B cell (primary cell): ENCODE measurements around the gene IL31RA. TPM values are rescaled to one million over a fixed set of nuclear protein-coding genes. Genes with fewer than 3 reads are reported as not detected.

ENCODE experiments used
- ATAC-seq: fragments of 200-7000 bp; cut with Tn5 transposase; one replicate; pipeline ENCODE4 v1.10.0; 2021; ENCODE audit warnings: low read depth, mild to moderate bottlenecking, moderate number of reproducible peaks, moderate library complexity
- CTCF ChIA-PET: fragments of 350-600 bp; sonication (Branson Sonifier 250); formaldehyde crosslinking; loops from one replicate; lab custom pipeline; 2021; ENCODE audit warnings: antibody characterized with exemption, inconsistent platforms; lab: Charles Lee
- POLR2A ChIA-PET: fragments of 350-600 bp; sonication (Branson Sonifier 250); formaldehyde crosslinking; loops from one replicate; lab custom pipeline; 2021; ENCODE audit warnings: antibody characterized with exemption; lab: Charles Lee
- DNase-seq: peaks from one replicate; pipeline ENCODE4 v3.0.0; 2013
- H2AFZ ChIP-seq: 2 replicates; pipeline ENCODE4 v1.6.1; 2012; ENCODE audit warnings: mild to moderate bottlenecking, low read depth, low read length; ENCODE audit not compliant: insufficient read depth, poor library complexity, severe bottlenecking
- H3K27ac ChIP-seq, 2 donors: 1 replicate in 1 of 2; 2 replicates in 1 of 2; pipeline ENCODE4 v1.5.1; 2012 to 2013; ENCODE audit warnings: low read length in 2 of 2, mild to moderate bottlenecking in 2 of 2, moderate library complexity in 1 of 2
- H3K27me3 ChIP-seq, 4 experiments: fragments of 200-600 bp in 1 of 4; sonication (generic) in 1 of 4; replicated peaks in 1 of 4; 1 replicate in 2 of 4; 2 replicates in 2 of 4; pipeline versions ENCODE4 v1.6.1 to v1.7.0; 2013 to 2016; ENCODE audit warnings: low read length in 3 of 4, mild to moderate bottlenecking in 2 of 4, mixed read lengths in 1 of 4, moderate library complexity in 1 of 4; ENCODE audit not compliant: insufficient read depth in 4 of 4, control insufficient read depth in 3 of 4; ENCODE audit errors: control extremely low read depth in 1 of 4
- H3K36me3 ChIP-seq, 2 experiments: replicated peaks in 1 of 2; 1 replicate in 1 of 2; 2 replicates in 1 of 2; pipeline versions ENCODE4 v1.6.1 to v1.7.1; 2013; ENCODE audit warnings: low read length in 1 of 2; ENCODE audit not compliant: insufficient read depth in 2 of 2, control insufficient read depth in 1 of 2; ENCODE audit errors: control extremely low read depth in 1 of 2, extremely low read depth in 1 of 2
- H3K4me1 ChIP-seq, 2 donors: fragments of 200-600 bp in 1 of 2; sonication (generic) in 1 of 2; 1 replicate in 1 of 2; 2 replicates in 1 of 2; pipeline versions ENCODE4 v1.5.1 to v1.6.1; 2013 to 2017; ENCODE audit warnings: low read length in 2 of 2; ENCODE audit not compliant: control insufficient read depth in 2 of 2, insufficient read depth in 2 of 2
- H3K4me2 ChIP-seq: replicated peaks from 2 replicates; pipeline ENCODE3; 2012; ENCODE audit warnings: mild to moderate bottlenecking, low read depth, low read length; ENCODE audit not compliant: poor library complexity, severe bottlenecking
- H3K4me3 ChIP-seq, 5 experiments: fragments of 200-600 bp in 1 of 5; sonication (generic) in 1 of 5; 1 replicate in 3 of 5; 2 replicates in 2 of 5; pipeline versions ENCODE4 v1.5.1 to v1.7.0; 2011 to 2016; ENCODE audit warnings: low read length in 4 of 5, mild to moderate bottlenecking in 4 of 5, low read depth in 2 of 5, control low read depth in 1 of 5, moderate library complexity in 1 of 5; ENCODE audit not compliant: insufficient read depth in 1 of 5; ENCODE audit errors: control extremely low read depth in 1 of 5, extremely low read depth in 1 of 5
- H3K79me2 ChIP-seq: fragments of 200-600 bp; sonication (generic); one replicate; pipeline ENCODE4 v1.6.0; 2016; ENCODE audit warnings: low read length; ENCODE audit not compliant: control insufficient read depth, insufficient read depth
- H3K9ac ChIP-seq: fragments of 200-600 bp; sonication (generic); 2 replicates; pipeline ENCODE4 v1.6.1; 2017; ENCODE audit warnings: mild to moderate bottlenecking, low read length, moderate library complexity
- H3K9me3 ChIP-seq, 3 donors: one replicate each; pipeline versions ENCODE4 v1.6.1 to v1.7.1; 2013; ENCODE audit warnings: low read length in 2 of 3; ENCODE audit not compliant: control insufficient read depth in 2 of 3, insufficient read depth in 1 of 3; ENCODE audit errors: control extremely low read depth in 1 of 3
- H4K20me1 ChIP-seq: 2 replicates; pipeline ENCODE4 v1.6.0; 2012; ENCODE audit warnings: mild to moderate bottlenecking, low read length; ENCODE audit not compliant: insufficient read depth, control insufficient read depth, poor library complexity, severe bottlenecking
- H3K27ac Mint-ChIP-seq: one replicate; pipeline ENCODE4 v1.8.0; 2021; ENCODE audit warnings: mixed read lengths
- H3K27me3 Mint-ChIP-seq: one replicate; pipeline ENCODE4 v1.8.0; 2021; ENCODE audit warnings: mixed read lengths
- H3K4me1 Mint-ChIP-seq: one replicate; pipeline ENCODE4 v1.8.0; 2021; ENCODE audit warnings: mixed read lengths
- H3K4me3 Mint-ChIP-seq: one replicate; pipeline ENCODE4 v1.8.0; 2021; ENCODE audit warnings: mixed read lengths
- H3K9me3 Mint-ChIP-seq: one replicate; pipeline ENCODE4 v1.8.0; 2022; ENCODE audit warnings: mixed read lengths; ENCODE audit not compliant: insufficient read depth
- CTCF ChIP-seq: fragments of 200-600 bp; IDR thresholded peaks from one replicate; pipeline ENCODE4 v1.8.0; 2022; ENCODE audit warnings: antibody characterized with exemption, mild to moderate bottlenecking
- EZH2 ChIP-seq: IDR thresholded peaks from 2 replicates; pipeline ENCODE4 v1.6.1; 2012; ENCODE audit warnings: borderline replicate concordance, low read depth, mild to moderate bottlenecking, moderate library complexity, low read length; ENCODE audit not compliant: insufficient read depth, poor library complexity, severe bottlenecking
- WGBS: methylation state at CpG from one replicate; pipeline ENCODE4 v1.1.5; 2013; ENCODE audit warnings: missing lambda C conversion rate; ENCODE audit not compliant: insufficient coverage; 5-methylcytosine and 5-hydroxymethylcytosine counted together
- intact Hi-C: fragments of 100-400 bp; cut with micrococcal nuclease; formaldehyde crosslinking; loops from one replicate; pipeline ENCODE4 v1.10.0; 2022
- polyA plus RNA-seq: library from polyadenylated mRNA; depleted of rRNA; stranded (reverse); fragments of >200 nt; gene quantifications from 2 replicates; pipeline ENCODE4 v1.2.3, GENCODE V29; 2012
- total RNA-seq, 2 donors: library from RNA; stranded (reverse); fragments of 120-200 nt in 1 of 2; gene quantifications; 1 replicate in 1 of 2; 2 replicates in 1 of 2; pipeline versions ENCODE4 v1.2.3 to v1.2.4, GENCODE V29; 2013 to 2022

Gene IL31RA
- total and polyA plus RNA-seq, 2 donors (not counting 1 experiment from before 2014, with no cell fraction given) = not detected

DNA sequence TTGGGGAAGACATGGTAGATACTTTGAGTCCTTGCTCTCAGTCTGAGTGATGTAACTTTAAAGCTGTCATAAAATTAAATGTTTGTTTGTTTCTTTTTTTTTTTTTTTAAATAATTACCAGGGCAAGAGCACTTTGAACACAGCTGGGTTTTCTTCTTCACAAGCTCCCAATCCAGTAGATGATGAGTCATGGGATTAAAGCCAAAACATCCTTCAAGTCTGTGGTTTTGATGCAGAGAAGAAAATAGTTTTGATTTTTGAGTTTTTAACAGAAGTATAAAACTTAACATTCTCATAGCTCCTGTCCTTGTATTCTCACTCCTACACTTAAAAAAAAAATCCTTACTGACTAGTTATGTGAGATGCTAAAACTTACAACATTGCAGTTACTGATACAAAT is 34.8 kb upstream of the IL31RA start:
- no peak overlapping the region for H2AFZ ChIP-seq
- no peak overlapping the region for H3K4me2 ChIP-seq
- Mint-ChIP-seq H3K9me3 (no peaks in the 10 kb centered on the region), H3K4me1 (no peaks in the 10 kb centered on the region), H3K4me3 (no peak overlapping the region), H3K27me3 (peaks cover 32% of the 10 kb centered on the region), H3K27ac (no peak overlapping the region)
- H3K4me1 ChIP-seq = no peaks in the 10 kb centered on the region
- no peak for DNase-seq
- no peaks in the 10 kb centered on the region for H4K20me1 ChIP-seq
- H3K79me2 ChIP-seq = no peaks in the 10 kb centered on the region
- H3K27me3 ChIP-seq = peaks cover 0 to 12% (median 10%) of the 10 kb centered on the region in 4 experiments
- no peaks in the 10 kb centered on the region for H3K36me3 ChIP-seq
- intact Hi-C loops = no loop called here
- no peak overlapping the region for H3K4me3 ChIP-seq
- no peak for TF ChIP-seq CTCF
- TF ChIP-seq EZH2 = no peak
- CTCF ChIA-PET = no interaction called here
- POLR2A ChIA-PET = no interaction called here
- ATAC-seq = no peak
- H3K9ac ChIP-seq = no peak overlapping the region
- no peak overlapping the region for H3K27ac ChIP-seq
- no peaks in the 10 kb centered on the region for H3K9me3 ChIP-seq

GRCh38 chr5:55817030-55817429 is 34.1 kb upstream of the IL31RA start:
- Histone ChIP-seq H4K20me1 (no peaks in the 10 kb centered on the region), H2AFZ (no peak overlapping the region), H3K4me3 (no peak overlapping the region), H3K4me1 (peaks cover 0 to 5% of the 10 kb centered on the region in 2 donors), H3K4me2 (no peak overlapping the region), H3K36me3 (no peaks in the 10 kb centered on the region), H3K27me3 (peaks cover 0 to 18% (median 16%) of the 10 kb centered on the region in 4 experiments), H3K27ac (no peak overlapping the region), H3K79me2 (no peaks in the 10 kb centered on the region), H3K9me3 (no peaks in the 10 kb centered on the region), H3K9ac (no peak overlapping the region)
- ChIA-PET POLR2A (no interaction called here), CTCF (no interaction called here)
- no CpG with 5 or more reads among the region's 2 CpGs for WGBS
- no peak overlapping the region for H3K4me3 Mint-ChIP-seq
- no peaks in the 10 kb centered on the region for H3K9me3 Mint-ChIP-seq
- peaks cover under 1% of the 10 kb centered on the region for H3K4me1 Mint-ChIP-seq
- no peak for TF ChIP-seq EZH2
- TF ChIP-seq CTCF = no peak
- no peak for ATAC-seq
- H3K27me3 Mint-ChIP-seq = peaks cover 34% of the 10 kb centered on the region
- no peak overlapping the region for H3K27ac Mint-ChIP-seq
- DNase-seq = no peak
- intact Hi-C loops = no loop called here
